T-helper 9 cell (primary cell): ENCODE measurements around the gene MRPL11.

Experiments used
- DNase-seq: peaks from one replicate; pipeline ENCODE4 v3.0.0-alpha.2; 2020
- total RNA-seq, 2 donors: gene quantifications; one replicate each; lab custom pipeline; 2026; lab: John Stamatoyannopoulos, UW

Gene MRPL11
- total RNA-seq, result 17.9 to 30.8 reads per million in 2 donors

- peak; percentile 81 for DNase-seq
Observed at GRCh38 chr11:66438504-66439466, at the start of gene MRPL11. TSS of gene MRPL11 (minus strand) at chr11:66438848. CDS start at chr11:66438754, 94 bp downstream.

GRCh38 chr11:66484806-66485380, 46.2 kb upstream of the MRPL11 start:
- DNase-seq, result no peak

GRCh38 chr11:66480117-66480938, 41.7 kb upstream of the MRPL11 start, which contains the start of gene DPP3:
TSS of gene DPP3 (plus strand) at chr11:66480434. CDS start at chr11:66482201, 1,767 bp downstream.
- DNase-seq, result peak; percentile 93

GRCh38 chr11:66479394-66480116, 40.9 kb upstream of the MRPL11 start:
- no peak for DNase-seq

GRCh38 chr11:66478729-66479393, 40.2 kb upstream of the MRPL11 start:
- DNase-seq, result no peak

- no peak for DNase-seq
Observed at GRCh38 chr11:66477263-66478201, 38.9 kb upstream of the MRPL11 start.

- no peak for DNase-seq
Observed at GRCh38 chr11:66476841-66477251, 38.2 kb upstream of the MRPL11 start.

- DNase-seq, result no peak
Observed at GRCh38 chr11:66476173-66476840, 37.7 kb upstream of the MRPL11 start.

- DNase-seq, result no peak
Observed at GRCh38 chr11:66475349-66476172, 36.9 kb upstream of the MRPL11 start.

- no peak for DNase-seq
Observed at GRCh38 chr11:66473608-66474515, 35.2 kb upstream of the MRPL11 start.

GRCh38 chr11:66473167-66473566, 34.5 kb upstream of the MRPL11 start:
- no peak for DNase-seq

- no peak for DNase-seq
Observed at GRCh38 chr11:66472054-66472453, 33.4 kb upstream of the MRPL11 start.

GRCh38 chr11:66471142-66471541, 32.5 kb upstream of the MRPL11 start:
- no peak for DNase-seq

- DNase-seq, result no peak
Observed at GRCh38 chr11:66470015-66470414, 31.4 kb upstream of the MRPL11 start.

GRCh38 chr11:66469441-66469840, 30.8 kb upstream of the MRPL11 start:
- DNase-seq, result no peak

- no peak for DNase-seq
Observed at GRCh38 chr11:66468691-66469090, 30.0 kb upstream of the MRPL11 start.

- DNase-seq, result no peak
Observed at GRCh38 chr11:66467756-66468155, 29.1 kb upstream of the MRPL11 start.
